Measurements from ENCODE around the gene POLR3GL. TPM values are rescaled to one million over a fixed set of nuclear protein-coding genes. Genes with fewer than 3 reads are reported as not detected.

POLR3GL gene
- total and polyA plus RNA-seq, 7 experiments from 2014 or later: 20.7 to 113 (median 33.9) TPM

- Mint-ChIP-seq H3K4me1 (peaks cover 21 to 30% (median 24%) of the 10 kb centered on the region in 7 donors), H3K27me3 (no peaks in the 10 kb centered on the region), H3K9me3 (no peaks in the 10 kb centered on the region), H3K36me3 (peaks cover 0 to 6% (median 5%) of the 10 kb centered on the region in 5 donors), H3K27ac (no peak overlapping the region), H3K4me3 (no peak overlapping the region)
- ChIA-PET POLR2A (interaction anchor here (0.8 to 24.3 kb wide), 13 partner anchors 10 to 132 kb away, joined by 3 to 1779 read pairs (median 12); partner anchors contain the start of genes ANKRD34A, HJV, LIX1L and NUDT17), CTCF (interaction anchor here (0.5 to 8.1 kb wide), 21 partner anchors 8 to 1430 kb away, joined by 3 to 233 read pairs (median 4); partner anchors contain the start of genes ANKRD34A, HJV, LIX1L and NUDT17)
- peak; percentile 63 for ATAC-seq
- DNase-seq: peak in 8 of 9 donors; percentile 36 to 78 (median 72)
- peaks cover 55% of the 10 kb centered on the region in 2 donors for H3K4me1 ChIP-seq (ENCODE audit: control insufficient read depth in 2 of 2, insufficient read depth in 2 of 2, low read length in 2 of 2)
- H3K27me3 ChIP-seq (ENCODE audit: control insufficient read depth in 2 of 2, insufficient read depth in 2 of 2, low read length in 2 of 2): no peaks in the 10 kb centered on the region
- peaks cover 0 to 6% (median 0%) of the 10 kb centered on the region in 3 experiments for H3K36me3 ChIP-seq (ENCODE audit: control insufficient read depth in 2 of 3, insufficient read depth in 3 of 3, low read length in 3 of 3)
- no peaks in the 10 kb centered on the region for H3K9me3 ChIP-seq (ENCODE audit: control insufficient read depth in 2 of 3, low read length in 3 of 3)
- peak overlapping the region; percentile 82 for H3K27ac ChIP-seq (ENCODE audit: low read depth, low read length)
- peak overlapping the region; percentile 64 for H3K4me3 ChIP-seq (ENCODE audit: low read length)
- intact Hi-C loops (cut with micrococcal nuclease): loop anchor here (1.0 to 5.0 kb wide), 10 partner anchors 29 to 132 kb away; partner anchors contain the start of genes PEX11B (in 2 of the 2), NUDT17 (in 1 of the 2) and RBM8A (in 1 of the 2)
Observed at GRCh38 chr1:145977486-145978470, 13.3 kb downstream of the POLR3GL start.

- ChIA-PET CTCF (interaction anchor here (0.7 to 8.1 kb wide), 11 partner anchors 13 to 133 kb away, joined by 3 to 233 read pairs (median 11); partner anchors contain the start of genes ANKRD34A, LIX1L, NUDT17 and POLR3GL), POLR2A (interaction anchor here (0.6 to 24.3 kb wide), 14 partner anchors 9 to 132 kb away, joined by 3 to 1779 read pairs (median 12); partner anchors contain the start of genes ANKRD34A, HJV, LIX1L and NUDT17)
- no peaks in the 10 kb centered on the region for H3K9me3 Mint-ChIP-seq
- no peak overlapping the region for H3K27ac Mint-ChIP-seq
- H3K4me3 Mint-ChIP-seq: no peak overlapping the region
- Histone ChIP-seq H3K27ac (ENCODE audit: low read depth, low read length) (peak overlapping the region; percentile 82), H3K9me3 (ENCODE audit: control insufficient read depth in 2 of 3, low read length in 3 of 3) (no peaks in the 10 kb centered on the region), H3K27me3 (ENCODE audit: control insufficient read depth in 2 of 2, insufficient read depth in 2 of 2, low read length in 2 of 2) (no peaks in the 10 kb centered on the region), H3K4me1 (ENCODE audit: control insufficient read depth in 2 of 2, insufficient read depth in 2 of 2, low read length in 2 of 2) (peaks cover 62% of the 10 kb centered on the region in 2 donors), H3K36me3 (ENCODE audit: control insufficient read depth in 2 of 3, insufficient read depth in 3 of 3, low read length in 3 of 3) (peaks cover 0 to 6% (median 0%) of the 10 kb centered on the region in 3 experiments), H3K4me3 (ENCODE audit: low read length) (peak overlapping the region; percentile 64)
- H3K27me3 Mint-ChIP-seq: no peaks in the 10 kb centered on the region
- no peak for DNase-seq
- ATAC-seq: no peak
- H3K4me1 Mint-ChIP-seq: peaks cover 14 to 32% (median 20%) of the 10 kb centered on the region in 7 donors
- intact Hi-C loops (cut with micrococcal nuclease): loop anchor here in 1 of 2 donors (5.0 kb wide), 1 partner anchor 61 kb away; the partner anchor contains the start of gene PEX11B
- peaks cover 0 to 6% (median 5%) of the 10 kb centered on the region in 5 donors for H3K36me3 Mint-ChIP-seq
Observed at GRCh38 chr1:145978471-145978853, 14.0 kb downstream of the POLR3GL start.

GRCh38 chr1:145978854-145979745 is 14.6 kb downstream of the POLR3GL start:
- peak; percentile 31 to 87 (median 71) for DNase-seq
- peaks cover 67 to 68% of the 10 kb centered on the region in 2 donors for H3K4me1 ChIP-seq (ENCODE audit: control insufficient read depth in 2 of 2, insufficient read depth in 2 of 2, low read length in 2 of 2)
- ATAC-seq: peak; percentile 89
- no peaks in the 10 kb centered on the region for H3K27me3 ChIP-seq (ENCODE audit: control insufficient read depth in 2 of 2, insufficient read depth in 2 of 2, low read length in 2 of 2)
- H3K27me3 Mint-ChIP-seq: no peaks in the 10 kb centered on the region
- peaks cover 0 to 6% (median 0%) of the 10 kb centered on the region in 3 experiments for H3K36me3 ChIP-seq (ENCODE audit: control insufficient read depth in 2 of 3, insufficient read depth in 3 of 3, low read length in 3 of 3)
- ChIA-PET POLR2A (interaction anchor here (0.6 to 24.3 kb wide), 18 partner anchors 10 to 1901 kb away, joined by 3 to 1779 read pairs (median 8); partner anchors contain the start of genes ANKRD34A, HJV, LIX1L and NUDT17), CTCF (interaction anchor here (0.6 to 8.1 kb wide), 13 partner anchors 13 to 134 kb away, joined by 3 to 233 read pairs (median 6); partner anchors contain the start of genes ANKRD34A, LIX1L, NUDT17 and POLR3GL)
- H3K27ac ChIP-seq (ENCODE audit: low read depth, low read length): peak overlapping the region; percentile 82
- no peaks in the 10 kb centered on the region for H3K9me3 ChIP-seq (ENCODE audit: control insufficient read depth in 2 of 3, low read length in 3 of 3)
- no peak overlapping the region for H3K27ac Mint-ChIP-seq
- no peak overlapping the region for H3K4me3 Mint-ChIP-seq
- H3K36me3 Mint-ChIP-seq: peaks cover 0 to 6% (median 5%) of the 10 kb centered on the region in 5 donors
- H3K4me3 ChIP-seq (ENCODE audit: low read length): peak overlapping the region; percentile 64
- H3K9me3 Mint-ChIP-seq: no peaks in the 10 kb centered on the region
- intact Hi-C loops (cut with micrococcal nuclease): loop anchor here (1.0 to 5.0 kb wide), 5 partner anchors 15 to 62 kb away; partner anchors contain the start of genes TXNIP (in 2 of the 2), ANKRD34A (in 1 of the 2), LIX1L (in 1 of the 2) and PEX11B (in 1 of the 2)
- H3K4me1 Mint-ChIP-seq: peaks cover 12 to 37% (median 16%) of the 10 kb centered on the region in 7 donors

- Mint-ChIP-seq H3K4me3 (no peak overlapping the region), H3K9me3 (no peaks in the 10 kb centered on the region), H3K36me3 (peaks cover 0 to 6% (median 5%) of the 10 kb centered on the region in 5 donors), H3K4me1 (peaks cover 5 to 39% (median 11%) of the 10 kb centered on the region in 7 donors), H3K27me3 (no peaks in the 10 kb centered on the region), H3K27ac (no peak overlapping the region)
- no peaks in the 10 kb centered on the region for H3K27me3 ChIP-seq (ENCODE audit: control insufficient read depth in 2 of 2, insufficient read depth in 2 of 2, low read length in 2 of 2)
- ChIA-PET POLR2A (interaction anchor here (0.5 to 24.3 kb wide), 22 partner anchors 8 to 1900 kb away, joined by 3 to 1779 read pairs (median 6); partner anchors contain the start of genes ANKRD34A, ANKRD35, HJV and LIX1L), CTCF (interaction anchor here (1.1 to 8.1 kb wide), 10 partner anchors 13 to 135 kb away, joined by 3 to 233 read pairs (median 15); partner anchors contain the start of genes ANKRD34A, LIX1L, NUDT17 and POLR3GL)
- H3K4me1 ChIP-seq (ENCODE audit: control insufficient read depth in 2 of 2, insufficient read depth in 2 of 2, low read length in 2 of 2): peaks cover 73 to 74% of the 10 kb centered on the region in 2 donors
- H3K27ac ChIP-seq (ENCODE audit: low read depth, low read length): peak overlapping the region; percentile 82
- intact Hi-C loops (cut with micrococcal nuclease): loop anchor here (1.0 to 5.0 kb wide), 6 partner anchors 8 to 63 kb away; partner anchors contain the start of genes TXNIP (in 2 of the 2), ANKRD34A (in 1 of the 2), LIX1L (in 1 of the 2) and PEX11B (in 1 of the 2)
- DNase-seq (peak in 6 of 9 donors; percentile 48 to 73 (median 66)), ATAC-seq (peak; percentile 46)
- H3K4me3 ChIP-seq (ENCODE audit: low read length): peak overlapping the region; percentile 64
- peaks cover 0 to 4% (median 0%) of the 10 kb centered on the region in 3 experiments for H3K36me3 ChIP-seq (ENCODE audit: control insufficient read depth in 2 of 3, insufficient read depth in 3 of 3, low read length in 3 of 3)
- H3K9me3 ChIP-seq (ENCODE audit: control insufficient read depth in 2 of 3, low read length in 3 of 3): no peaks in the 10 kb centered on the region
Observed at GRCh38 chr1:145979746-145980456, 15.4 kb downstream of the POLR3GL start.

- peaks cover 0 to 6% (median 0%) of the 10 kb centered on the region in 5 donors for H3K36me3 Mint-ChIP-seq
- DNase-seq (no peak), ATAC-seq (no peak)
- ChIA-PET CTCF (interaction anchor here (1.1 to 8.1 kb wide), 8 partner anchors 13 to 135 kb away, joined by 3 to 233 read pairs (median 24); partner anchors contain the start of genes ANKRD34A, LIX1L, NUDT17 and POLR3GL), POLR2A (interaction anchor here (0.5 to 24.3 kb wide), 15 partner anchors 8 to 134 kb away, joined by 3 to 1779 read pairs (median 6); partner anchors contain the start of genes ANKRD34A, ANKRD35, HJV and LIX1L)
- intact Hi-C loops (cut with micrococcal nuclease): loop anchor here in 1 of 2 donors (1.0 kb wide), 1 partner anchor 8 kb away; no protein-coding TSS in a partner anchor
- no peaks in the 10 kb centered on the region for H3K27me3 ChIP-seq (ENCODE audit: control insufficient read depth in 2 of 2, insufficient read depth in 2 of 2, low read length in 2 of 2)
- H3K27me3 Mint-ChIP-seq: no peaks in the 10 kb centered on the region
- no peaks in the 10 kb centered on the region for H3K36me3 ChIP-seq (ENCODE audit: control insufficient read depth in 2 of 3, insufficient read depth in 3 of 3, low read length in 3 of 3)
- H3K4me1 Mint-ChIP-seq: peaks cover 0 to 45% (median 12%) of the 10 kb centered on the region in 7 donors
- H3K4me3 Mint-ChIP-seq: peak overlapping the region in 1 of 10 donors; percentile 52
- H3K9me3 ChIP-seq (ENCODE audit: control insufficient read depth in 2 of 3, low read length in 3 of 3): no peaks in the 10 kb centered on the region
- H3K4me1 ChIP-seq (ENCODE audit: control insufficient read depth in 2 of 2, insufficient read depth in 2 of 2, low read length in 2 of 2): peaks cover 80 to 81% of the 10 kb centered on the region in 2 donors
- peak overlapping the region; percentile 64 for H3K4me3 ChIP-seq (ENCODE audit: low read length)
- H3K27ac ChIP-seq (ENCODE audit: low read depth, low read length): peak overlapping the region; percentile 82
- no peaks in the 10 kb centered on the region for H3K9me3 Mint-ChIP-seq
- H3K27ac Mint-ChIP-seq: no peak overlapping the region
Observed at GRCh38 chr1:145980457-145980994, 16.0 kb downstream of the POLR3GL start.
